CD4-positive, alpha-beta T cell (primary cell): ENCODE measurements around the gene FCGBP. TPM values are rescaled to one million over a fixed set of nuclear protein-coding genes. Genes with fewer than 3 reads are reported as not detected.

Experiments
- ATAC-seq: fragments of 200-7000 bp; cut with Tn5 transposase; one replicate; pipeline ENCODE4 v1.10.0; 2022; ENCODE audit warnings: mild to moderate bottlenecking; ENCODE audit not compliant: poor library complexity
- CTCF ChIA-PET: fragments of 350-600 bp; sonication (Branson Sonifier 250); formaldehyde crosslinking; loops from one replicate; lab custom pipeline; 2021; ENCODE audit warnings: antibody characterized with exemption, inconsistent platforms; lab: Charles Lee
- POLR2A ChIA-PET: fragments of 350-600 bp; sonication (Branson Sonifier 250); formaldehyde crosslinking; loops from one replicate; lab custom pipeline; 2021; ENCODE audit warnings: antibody characterized with exemption, inconsistent platforms; lab: Charles Lee
- DNase-seq, 14 experiments: peaks; one replicate each; pipeline ENCODE4 v3.0.0-alpha.2; 2013 to 2020; ENCODE audit warnings: mixed read lengths in 2 of 14
- H3K27ac ChIP-seq, 2 donors: one replicate each; pipeline versions ENCODE4 v1.5.1 to v1.7.0; 2013; ENCODE audit warnings: low read length in 2 of 2, low read depth in 1 of 2, mild to moderate bottlenecking in 1 of 2
- H3K27me3 ChIP-seq, 2 experiments: 1 replicate in 1 of 2; 2 replicates in 1 of 2; pipeline versions ENCODE4 v1.6.1 to v1.7.0; 2013; ENCODE audit warnings: low read length in 2 of 2, control low read depth in 1 of 2, mild to moderate bottlenecking in 1 of 2, moderate library complexity in 1 of 2; ENCODE audit not compliant: insufficient read depth in 2 of 2, control insufficient read depth in 1 of 2
- H3K36me3 ChIP-seq: one replicate; pipeline ENCODE4 v1.6.1; 2013; ENCODE audit warnings: low read length, control low read depth; ENCODE audit not compliant: insufficient read depth
- H3K4me1 ChIP-seq: one replicate; pipeline ENCODE4 v1.6.1; 2013; ENCODE audit warnings: low read length, control low read depth; ENCODE audit not compliant: insufficient read depth
- H3K4me3 ChIP-seq: one replicate; pipeline ENCODE4 v1.5.1; 2013; ENCODE audit warnings: mild to moderate bottlenecking, low read length, moderate library complexity
- H3K9me3 ChIP-seq, 2 experiments: 1 replicate in 1 of 2; 2 replicates in 1 of 2; pipeline versions ENCODE4 v1.6.1 to v1.7.0; 2013; ENCODE audit warnings: low read length in 2 of 2, mild to moderate bottlenecking in 2 of 2, control low read depth in 1 of 2, moderate library complexity in 1 of 2; ENCODE audit not compliant: control insufficient read depth in 1 of 2, insufficient read depth in 1 of 2
- H3K27ac Mint-ChIP-seq: one replicate; pipeline ENCODE4 v1.8.0; 2020; ENCODE audit warnings: mixed read lengths
- H3K27me3 Mint-ChIP-seq: one replicate; pipeline ENCODE4 v1.8.0; 2021; ENCODE audit warnings: mixed read lengths
- H3K36me3 Mint-ChIP-seq: one replicate; pipeline ENCODE4 v1.8.0; 2021; ENCODE audit warnings: low read depth, mixed read lengths
- H3K4me1 Mint-ChIP-seq: one replicate; pipeline ENCODE4 v1.8.0; 2021; ENCODE audit warnings: low read depth, mixed read lengths
- H3K4me3 Mint-ChIP-seq: one replicate; pipeline ENCODE4 v1.8.0; 2020; ENCODE audit warnings: mild to moderate bottlenecking, mixed read lengths
- H3K9me3 Mint-ChIP-seq: one replicate; pipeline ENCODE4 v1.8.0; 2020; ENCODE audit warnings: mixed read lengths
- CTCF ChIP-seq: fragments of 200-600 bp; IDR thresholded peaks from one replicate; pipeline ENCODE4 v1.8.0; 2022; ENCODE audit warnings: antibody characterized with exemption, mild to moderate bottlenecking
- intact Hi-C, 2 experiments: fragments of 100-400 bp; cut with DNase I in 1 of 2; cut with micrococcal nuclease in 1 of 2; formaldehyde crosslinking; loops; one replicate each; pipeline versions ENCODE4 v1.15.1 to v1.9.0; 2023 to 2025; cut with DNase I, micrococcal nuclease
- total RNA-seq, 174 experiments: library from RNA in 2 of 174; stranded (reverse) in 2 of 174; gene quantifications; one replicate each; pipeline ENCODE4 v1.2.3 and lab custom pipeline; 2021 to 2026

FCGBP gene
- total RNA-seq, 2 experiments from 2014 or later, result 16.3 to 19.1 TPM

- Mint-ChIP-seq H3K9me3 (peaks cover 7% of the 10 kb centered on the region), H3K4me3 (peak overlapping the region; percentile 55), H3K4me1 (peaks cover 83% of the 10 kb centered on the region), H3K36me3 (peaks cover 23% of the 10 kb centered on the region), H3K27ac (peak overlapping the region; percentile 86), H3K27me3 (no peaks in the 10 kb centered on the region)
- H3K4me3 ChIP-seq, result no peak overlapping the region
- H3K27me3 ChIP-seq, result no peaks in the 10 kb centered on the region
- ATAC-seq (no peak), DNase-seq (no peak)
- H3K4me1 ChIP-seq, result peaks cover 73% of the 10 kb centered on the region
- intact Hi-C loops, result loop anchor here in 1 of 2 experiments (2.0 kb wide), 1 partner anchor 30 kb away; the partner anchor contains the start of gene PSMC4
- ChIA-PET POLR2A (interaction anchor here (1.1 to 10.4 kb wide), 3 partner anchors 13 to 29 kb away, joined by 3 to 172 read pairs (median 59); partner anchors contain the start of gene PSMC4), CTCF (interaction anchor here (0.6 to 1.3 kb wide), 2 partner anchors 10 to 30 kb away, joined by 3 to 4 read pairs; partner anchors contain the start of gene PSMC4)
- H3K9me3 ChIP-seq, result peaks cover 5 to 6% of the 10 kb centered on the region in 2 experiments
- peak overlapping the region; percentile 87 to 88 for H3K27ac ChIP-seq
- no peaks in the 10 kb centered on the region for H3K36me3 ChIP-seq
- no peak for TF ChIP-seq CTCF
Observed at GRCh38 chr19:39940221-39940833, 5.9 kb upstream of the FCGBP start.

GRCh38 chr19:39939556-39939955, 5.1 kb upstream of the FCGBP start:
- Histone ChIP-seq H3K9me3 (peaks cover 5 to 6% of the 10 kb centered on the region in 2 experiments), H3K27ac (no peak overlapping the region), H3K4me3 (no peak overlapping the region), H3K27me3 (no peaks in the 10 kb centered on the region), H3K36me3 (no peaks in the 10 kb centered on the region), H3K4me1 (peaks cover 73% of the 10 kb centered on the region)
- peaks cover 23% of the 10 kb centered on the region for H3K36me3 Mint-ChIP-seq
- TF ChIP-seq CTCF, result no peak
- H3K27ac Mint-ChIP-seq, result peak overlapping the region; percentile 86
- peaks cover 84% of the 10 kb centered on the region for H3K4me1 Mint-ChIP-seq
- H3K27me3 Mint-ChIP-seq, result no peaks in the 10 kb centered on the region
- peaks cover 7% of the 10 kb centered on the region for H3K9me3 Mint-ChIP-seq
- no peak overlapping the region for H3K4me3 Mint-ChIP-seq
- ChIA-PET CTCF (interaction anchor here (1.3 kb wide), 1 partner anchor 31 kb away, joined by 3 read pairs; the partner anchor contains the start of gene PSMC4), POLR2A (interaction anchor here (1.1 to 10.4 kb wide), 3 partner anchors 14 to 30 kb away, joined by 3 to 172 read pairs (median 59); partner anchors contain the start of gene PSMC4)
- ATAC-seq (no peak), DNase-seq (no peak)
- intact Hi-C loops, result no loop called here

GRCh38 chr19:39937787-39938186, 3.4 kb upstream of the FCGBP start:
- Mint-ChIP-seq H3K36me3 (peaks cover 18% of the 10 kb centered on the region), H3K4me1 (peaks cover 84% of the 10 kb centered on the region), H3K4me3 (no peak overlapping the region), H3K9me3 (peaks cover 7% of the 10 kb centered on the region), H3K27me3 (no peaks in the 10 kb centered on the region), H3K27ac (peak overlapping the region; percentile 78)
- Histone ChIP-seq H3K27me3 (no peaks in the 10 kb centered on the region), H3K4me3 (no peak overlapping the region), H3K27ac (no peak overlapping the region), H3K4me1 (peaks cover 64% of the 10 kb centered on the region), H3K36me3 (no peaks in the 10 kb centered on the region), H3K9me3 (peaks cover 5 to 6% of the 10 kb centered on the region in 2 experiments)
- TF ChIP-seq CTCF, result no peak
- ATAC-seq (no peak), DNase-seq (no peak)
- intact Hi-C loops, result no loop called here
- ChIA-PET CTCF (interaction anchor here (1.0 to 1.1 kb wide), 2 partner anchors 10 to 33 kb away, joined by 3 to 6 read pairs; partner anchors contain the start of gene PSMC4), POLR2A (interaction anchor here (1.3 to 3.1 kb wide), 3 partner anchors 14 to 33 kb away, joined by 4 to 36 read pairs (median 16); partner anchors contain the start of gene PSMC4)
